HK-2 (cell line): Measurements from ENCODE around the gene DCTD.

Source experiments
- DNase-seq: peaks from one replicate; pipeline ENCODE4 v3.0.0-alpha.2; 2018; ENCODE audit not compliant: unreplicated experiment

The DCTD gene

DNA sequence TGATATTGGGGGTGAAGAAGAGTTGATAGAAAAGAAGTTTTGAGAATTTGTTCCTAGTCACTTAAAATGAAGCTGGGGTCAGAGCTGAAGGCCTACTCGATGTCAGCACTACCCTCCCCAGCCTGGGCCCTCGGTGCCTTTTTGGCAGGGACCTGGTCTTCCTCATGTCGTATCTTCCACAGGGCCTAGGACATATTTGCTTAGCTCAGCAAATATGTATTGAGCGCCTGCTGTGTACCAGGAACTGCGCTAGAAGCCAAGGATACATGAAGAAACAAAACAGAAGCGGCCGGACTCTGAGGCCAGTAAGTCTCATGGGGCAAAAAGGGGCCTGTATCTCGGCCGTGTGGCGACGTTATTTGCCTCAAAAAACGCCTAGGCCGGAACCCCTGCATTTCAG lies 44.3 kb downstream of the DCTD start:
- no peak for DNase-seq

DNA sequence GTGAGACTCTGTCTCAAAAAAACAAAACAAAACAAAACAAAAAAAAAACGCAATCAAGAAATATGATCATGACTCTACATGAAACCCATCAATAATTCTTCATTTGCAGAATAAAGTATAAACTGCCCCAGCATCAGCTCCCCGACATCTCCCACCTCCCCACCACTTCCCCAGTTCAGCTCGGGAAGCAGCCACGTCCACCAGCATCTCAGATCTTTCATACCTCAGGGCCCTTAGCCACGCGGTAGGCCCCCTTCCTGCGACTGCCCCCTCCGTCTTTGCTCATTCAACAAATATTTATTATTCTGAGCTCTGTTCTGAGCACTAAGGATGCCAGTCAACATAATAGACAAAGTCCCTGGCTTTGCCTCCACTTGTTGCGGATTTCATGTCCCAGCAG lies 45.6 kb downstream of the DCTD start:
- DNase-seq, result no peak

DNA sequence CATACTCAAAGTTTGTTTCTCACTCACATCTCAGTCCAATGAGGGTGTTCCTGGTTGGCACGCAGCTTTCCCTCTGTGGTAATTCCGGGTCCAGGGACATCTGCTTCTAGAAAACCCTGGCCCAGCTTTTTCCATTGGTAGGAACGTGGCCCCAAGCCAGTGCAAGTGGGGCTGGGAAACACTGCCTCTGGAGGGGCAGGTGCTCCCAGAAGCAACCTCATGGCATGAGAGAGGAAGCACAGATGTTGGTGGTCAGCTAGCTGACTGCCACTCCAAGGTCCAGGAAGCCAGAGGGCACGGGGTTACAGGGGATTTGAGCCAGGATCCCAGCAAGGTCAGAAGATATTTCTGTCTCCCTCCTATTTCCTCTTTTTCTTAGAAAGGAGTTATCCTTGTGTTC lies 47.5 kb downstream of the DCTD start:
- DNase-seq, result no peak

DNA sequence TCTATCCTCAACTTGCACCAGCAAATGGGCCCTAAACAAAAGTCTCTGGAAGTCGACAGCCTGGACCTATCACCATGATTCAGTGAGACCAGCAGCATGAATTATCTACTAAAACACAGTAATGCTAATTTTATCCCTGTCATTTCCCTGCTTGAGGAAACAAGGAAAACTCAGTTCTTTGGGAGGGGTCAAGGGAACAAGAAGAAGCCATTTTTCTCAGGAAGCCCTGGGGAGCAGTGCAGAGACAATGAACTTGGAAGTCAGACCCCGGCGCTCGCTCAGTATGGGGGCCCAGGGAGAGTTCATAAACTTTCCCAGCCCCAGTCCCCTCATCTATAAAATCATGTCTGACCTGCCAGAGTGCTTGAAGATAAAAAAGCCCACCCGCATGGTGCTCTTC lies 50.4 kb downstream of the DCTD start:
- no peak for DNase-seq

DNA sequence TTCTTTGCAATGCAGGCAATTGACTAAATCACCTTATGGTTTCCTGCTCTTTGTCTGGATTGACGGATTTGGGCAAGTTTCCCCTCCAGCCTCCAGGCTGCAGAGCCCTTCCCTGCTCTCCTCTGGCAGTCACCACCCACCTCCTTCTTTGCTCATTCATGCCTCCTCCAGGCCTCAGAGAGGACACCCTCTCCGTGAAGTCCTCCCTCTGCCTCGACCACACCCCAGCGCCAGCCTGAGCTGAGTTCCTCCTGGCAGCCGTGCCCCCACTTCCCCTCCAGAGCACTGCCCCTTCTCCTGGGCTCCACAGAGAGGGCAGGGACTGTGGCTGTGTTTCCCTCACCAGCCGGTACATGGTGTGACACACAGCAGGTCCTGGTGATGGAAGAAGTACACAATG lies 53.7 kb downstream of the DCTD start:
- no peak for DNase-seq

DNA sequence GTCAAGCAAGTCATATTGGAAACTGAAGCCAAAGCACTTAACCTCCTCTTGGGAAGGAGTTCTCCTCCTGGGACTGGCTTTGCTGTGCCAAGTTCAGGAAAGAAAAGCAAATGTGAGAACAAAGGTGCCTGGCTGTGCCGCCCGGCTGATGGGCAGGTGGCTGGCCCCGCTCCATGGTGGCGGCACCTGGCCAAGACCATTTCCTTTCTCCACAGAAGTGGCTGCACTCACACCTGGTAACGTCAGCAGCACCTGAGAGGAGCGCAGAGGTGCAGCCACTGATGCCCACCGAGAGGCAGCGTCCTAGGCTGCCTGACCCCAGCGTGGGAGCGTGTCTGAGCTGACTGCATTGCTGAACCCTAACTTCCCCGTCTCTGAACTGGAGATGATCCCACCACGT lies 54.3 kb downstream of the DCTD start:
- no peak for DNase-seq

DNA sequence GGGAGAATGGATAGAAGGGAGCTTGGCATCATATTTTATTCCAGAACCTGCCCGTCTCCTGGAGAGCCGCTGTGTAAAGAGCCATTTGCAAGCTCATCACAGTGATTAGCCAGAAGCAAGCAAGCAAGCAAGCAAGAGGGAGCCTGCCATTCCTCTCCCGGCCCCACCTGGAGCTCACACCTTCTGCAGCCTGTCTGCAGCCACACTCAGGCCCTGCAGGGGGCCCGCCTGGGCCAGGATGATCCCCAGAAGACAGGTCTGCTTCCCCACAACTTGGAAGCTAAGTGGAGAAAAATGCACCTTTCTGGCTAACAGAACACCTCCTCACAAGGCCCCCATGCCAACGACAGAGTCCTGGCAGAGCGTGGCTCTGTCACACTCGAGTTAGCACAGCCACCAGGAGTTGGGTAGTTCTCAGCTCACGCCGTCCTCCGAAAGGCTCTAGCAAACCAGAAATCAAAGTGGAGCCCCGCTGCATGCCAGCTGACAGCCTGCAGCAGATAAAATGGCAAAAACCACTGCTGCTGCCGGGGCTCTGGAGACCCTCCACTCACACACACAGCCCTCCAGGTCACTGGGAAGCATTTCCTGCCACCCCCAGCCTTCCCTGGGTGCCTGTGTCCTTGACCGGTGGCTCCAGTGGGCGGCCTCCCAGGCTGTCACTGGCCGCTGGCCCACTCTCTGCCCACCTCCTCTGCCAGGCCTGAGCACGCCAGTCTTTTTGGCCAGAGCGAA lies 54.9 kb downstream of the DCTD start:
- DNase-seq, result no peak

DNA sequence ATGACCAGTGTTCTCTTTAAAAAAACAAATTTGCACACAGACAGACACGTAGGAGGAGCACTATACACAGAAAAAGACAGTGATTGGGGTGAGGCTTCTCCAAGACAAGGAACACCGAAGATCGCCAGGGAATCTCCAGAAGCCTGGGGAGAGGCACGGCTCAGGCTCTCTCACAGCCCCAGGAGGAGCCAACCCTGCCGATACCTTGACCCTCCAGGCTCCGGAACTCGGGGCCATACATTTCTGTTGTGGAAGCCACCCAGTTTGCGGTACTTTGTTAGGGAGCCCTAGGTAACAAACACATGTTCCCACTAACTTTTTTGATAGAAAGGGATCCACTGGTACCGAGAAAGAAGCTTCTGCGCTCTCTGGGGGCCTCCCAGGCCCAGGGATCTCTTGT lies 55.8 kb downstream of the DCTD start:
- no peak for DNase-seq

DNA sequence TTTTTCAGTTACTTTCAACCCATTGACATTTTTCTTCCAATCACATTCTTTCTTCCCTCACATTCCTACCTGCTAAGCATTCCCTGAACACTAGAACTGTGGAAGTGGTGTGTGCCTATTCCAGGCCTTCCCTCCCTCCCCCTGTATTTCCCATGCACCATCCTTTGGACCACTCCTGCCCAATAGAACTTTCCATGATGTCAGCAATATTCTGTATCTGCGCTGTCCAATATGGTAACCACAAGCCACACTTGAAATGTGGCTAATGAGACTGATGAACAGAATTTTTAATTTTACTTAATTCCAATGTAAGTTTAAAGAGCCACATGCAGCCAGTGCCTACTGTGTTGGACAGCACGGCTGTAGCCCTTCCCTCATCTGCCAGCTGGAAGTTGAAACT lies 57.5 kb downstream of the DCTD start:
- DNase-seq, result no peak

DNA sequence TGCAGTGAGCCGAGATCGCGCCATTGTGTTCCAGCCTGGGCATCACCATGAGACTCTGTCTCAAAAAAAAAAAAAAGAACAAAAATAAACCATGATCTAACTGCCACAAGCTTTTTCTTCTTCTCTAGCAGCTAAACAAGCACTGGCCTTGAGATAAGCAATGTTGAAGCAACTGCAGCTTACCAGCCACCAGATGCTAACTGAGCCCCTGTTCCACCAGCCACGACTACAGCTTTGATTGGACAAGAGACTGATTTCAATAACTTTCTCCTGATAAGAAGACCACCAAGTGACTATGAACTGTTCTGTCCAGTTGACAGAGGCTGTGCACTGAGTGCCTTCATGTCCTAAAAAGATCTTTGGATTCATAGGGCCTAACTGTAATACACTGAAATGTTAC lies 58.5 kb downstream of the DCTD start:
- no peak for DNase-seq

DNA sequence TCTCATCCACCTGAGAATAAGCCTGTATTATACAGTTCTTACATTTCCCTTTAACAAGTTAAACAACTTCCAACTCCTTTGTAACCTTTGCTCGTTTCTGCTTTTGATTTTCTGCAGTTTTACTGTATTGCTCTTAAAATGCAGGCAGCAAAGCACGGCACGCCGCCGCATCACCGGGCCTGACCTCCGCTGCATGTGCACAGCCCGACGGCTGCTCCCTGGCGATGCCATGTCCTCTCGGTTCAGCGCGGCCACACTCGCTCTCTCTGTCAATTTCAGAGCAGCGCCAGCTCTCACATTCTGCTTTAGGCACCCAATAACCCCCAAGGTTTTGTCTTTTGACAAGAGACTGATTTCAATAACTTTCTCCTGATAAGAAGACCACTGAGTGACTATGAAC lies 60.3 kb downstream of the DCTD start:
- no peak for DNase-seq

DNA sequence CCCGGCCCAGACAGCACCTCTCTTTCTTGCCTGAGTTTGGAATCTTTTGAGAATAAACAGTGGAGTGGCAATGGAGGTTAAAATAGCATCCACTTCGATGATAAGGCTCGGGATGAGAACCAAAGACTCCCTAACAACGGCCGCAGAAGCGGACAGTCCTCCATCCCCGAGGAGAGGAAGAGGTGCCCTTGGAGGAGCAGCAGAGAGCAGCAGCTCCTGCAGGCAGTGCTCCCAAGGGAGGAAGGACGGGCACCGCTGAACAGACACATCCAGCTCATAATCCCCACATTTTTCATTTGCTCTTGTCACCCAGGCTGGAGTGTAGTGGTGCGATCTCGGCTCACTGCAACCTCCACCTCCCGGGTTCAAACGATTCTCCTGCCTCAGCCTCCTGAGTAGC lies 61.3 kb downstream of the DCTD start:
- DNase-seq, result no peak

DNA sequence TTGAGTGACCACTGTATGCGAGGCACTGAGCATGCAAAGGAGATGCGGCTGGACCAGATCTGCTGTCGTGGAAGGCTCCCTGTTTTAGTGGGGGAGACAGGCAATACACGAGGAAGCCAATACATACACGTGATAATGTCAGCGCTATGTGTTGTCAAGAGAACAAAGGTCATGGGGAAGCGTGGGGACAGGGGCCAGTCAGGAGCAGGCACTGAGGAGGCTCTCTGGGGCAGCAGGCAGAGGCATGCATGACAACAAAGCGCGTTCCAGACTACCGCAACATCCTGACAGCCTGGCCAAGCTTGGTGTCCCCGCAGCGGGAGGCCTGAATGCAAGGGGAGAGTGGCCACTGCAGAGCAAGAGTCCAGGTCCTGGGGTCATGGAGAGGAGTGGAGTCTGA lies 61.9 kb downstream of the DCTD start:
- no peak for DNase-seq

DNA sequence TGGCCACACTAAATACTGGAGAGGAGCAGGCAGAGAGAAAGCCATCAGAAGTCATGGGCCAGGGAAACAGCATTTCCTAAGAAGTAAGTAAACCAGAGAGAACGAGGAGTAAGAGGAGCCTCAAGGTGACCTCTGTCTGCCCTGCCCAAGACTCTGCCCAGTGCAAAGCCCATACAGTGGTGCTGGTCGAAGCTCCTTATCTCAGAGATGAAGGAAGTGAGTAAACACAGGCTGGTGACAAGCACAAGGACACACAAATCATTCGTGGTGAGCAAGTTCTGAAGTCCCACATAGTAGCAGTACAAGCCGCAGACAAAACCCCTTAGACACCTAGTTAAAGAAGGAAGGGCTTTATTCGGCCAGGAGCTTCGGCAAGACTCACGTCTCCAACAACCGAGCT lies 62.7 kb downstream of the DCTD start:
- no peak for DNase-seq

DNA sequence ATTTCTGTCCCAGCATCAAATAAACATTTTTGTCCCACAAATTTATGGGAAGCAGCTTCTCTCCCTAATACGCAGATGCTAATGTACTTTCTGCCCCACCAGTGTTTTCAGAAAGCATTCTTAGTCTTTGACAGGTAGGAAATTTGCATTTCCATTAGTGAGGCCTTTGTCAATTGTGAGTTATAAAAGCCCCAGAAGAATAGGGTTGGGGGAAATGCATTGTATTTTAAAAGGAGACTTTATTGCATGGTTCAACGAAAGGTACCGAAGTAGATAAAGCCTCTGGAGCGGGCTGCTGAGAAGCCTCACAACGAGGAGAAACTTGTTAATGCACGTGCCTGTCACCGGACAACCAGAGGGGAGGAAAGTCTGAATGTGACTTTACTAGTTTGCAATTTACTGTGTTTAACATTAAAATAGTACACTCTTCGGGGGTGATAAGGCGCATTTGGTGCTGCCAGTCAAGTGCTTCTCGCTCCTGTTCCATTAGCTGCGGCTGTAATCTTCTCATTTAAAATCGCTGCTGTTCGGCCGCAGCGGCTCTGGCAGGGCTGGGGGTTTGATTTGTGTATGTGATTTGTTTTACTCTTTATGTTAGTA lies 63.4 kb downstream of the DCTD start:
- DNase-seq, result no peak

DNA sequence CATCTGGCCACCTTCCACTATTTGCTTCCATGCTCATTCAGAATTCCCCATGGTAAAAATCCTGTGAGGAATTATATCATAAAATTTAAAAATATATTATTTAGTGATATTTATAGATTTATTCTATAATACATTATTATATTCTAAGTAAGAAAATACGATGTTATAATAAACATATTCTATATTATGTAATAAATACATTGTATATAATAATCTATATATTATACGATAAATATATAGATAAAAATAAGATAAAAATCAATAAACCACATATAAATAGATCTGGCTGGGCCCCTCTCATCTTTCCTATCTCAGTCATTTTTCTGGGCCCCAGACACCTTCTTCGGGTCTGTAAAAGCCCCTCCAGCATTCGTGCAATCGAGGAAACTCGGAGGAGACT lies 68.5 kb downstream of the DCTD start:
- DNase-seq, result no peak

DNA sequence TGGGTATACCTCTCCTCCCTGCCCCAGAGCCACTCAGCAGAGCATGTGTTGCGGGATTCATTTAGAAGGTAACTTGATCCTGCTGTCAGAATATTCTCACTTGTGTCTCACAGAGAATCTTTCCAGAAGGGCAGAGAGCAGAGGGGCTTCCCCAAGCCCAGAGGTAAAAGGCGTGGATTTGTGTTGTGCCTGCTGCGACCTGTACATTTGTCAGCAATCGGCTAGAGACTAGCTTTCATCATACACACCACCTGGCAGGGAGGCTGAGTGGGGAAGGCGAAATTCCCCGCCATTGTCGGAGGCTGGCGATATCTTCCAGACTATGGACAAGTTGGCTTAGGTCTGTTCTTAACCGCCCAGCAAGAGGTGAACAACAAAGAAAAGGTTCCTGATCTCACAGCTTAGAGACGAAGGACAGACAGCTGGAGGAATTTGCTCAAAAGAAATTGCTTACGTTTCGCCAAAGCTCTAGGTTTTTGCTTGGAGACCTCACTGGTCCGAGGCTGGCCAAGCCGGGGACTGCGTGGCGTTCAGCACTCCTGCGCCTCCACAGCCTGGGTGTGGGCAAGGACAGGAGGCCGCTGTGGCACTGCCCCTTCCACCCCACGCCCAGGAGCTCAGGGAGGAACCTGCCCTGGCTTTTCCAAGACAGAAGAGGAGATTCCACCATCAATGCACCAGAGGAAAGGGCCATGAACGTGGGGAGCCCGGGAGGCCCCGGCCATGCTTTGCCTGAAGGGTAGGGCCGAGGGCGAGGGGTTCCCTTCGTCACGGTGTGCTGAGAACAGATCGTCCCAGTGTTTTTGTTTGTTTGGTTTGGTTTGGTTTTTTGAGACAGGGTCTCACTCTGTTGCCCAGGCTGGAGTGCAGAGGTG lies 69.4 kb downstream of the DCTD start:
- DNase-seq, result no peak

DNA sequence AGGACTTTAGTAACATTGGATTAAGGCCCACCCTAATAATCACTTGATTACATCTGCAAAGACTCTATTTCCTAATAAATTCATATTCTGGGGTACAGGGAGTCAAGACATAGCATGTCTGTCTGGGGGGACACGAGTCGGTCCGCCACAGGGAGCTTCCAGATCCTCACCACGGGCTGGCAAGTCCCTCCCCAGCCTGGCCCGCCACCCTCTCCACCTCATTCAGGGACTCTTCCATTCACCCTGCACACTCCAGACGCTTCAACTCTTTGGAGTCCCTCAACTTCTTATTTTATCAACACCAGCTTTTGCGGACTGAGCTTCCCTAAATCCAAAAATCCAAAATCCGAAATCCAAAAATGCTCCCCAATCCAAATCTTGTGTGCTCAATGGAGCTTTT lies 71.2 kb downstream of the DCTD start:
- no peak for DNase-seq

DNA sequence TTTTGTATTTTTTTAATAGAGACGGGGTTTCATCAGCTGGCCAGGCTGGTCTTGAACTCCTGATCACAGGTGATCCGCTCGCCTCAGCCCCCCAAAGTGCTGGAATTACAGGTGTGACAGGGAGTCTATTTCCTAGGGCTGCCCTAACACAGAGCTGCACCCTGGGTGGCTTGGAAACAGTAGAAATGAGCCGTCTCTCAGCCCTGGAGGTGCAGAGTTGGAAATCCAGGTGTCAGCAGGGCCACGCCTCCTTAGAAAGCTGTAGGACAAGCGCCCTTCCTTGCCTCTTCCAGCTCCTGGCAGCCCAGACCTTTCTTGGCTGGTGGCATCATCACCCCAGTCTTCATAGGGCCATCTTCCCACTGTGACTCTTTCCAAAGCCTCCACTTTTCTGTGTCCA lies 71.6 kb downstream of the DCTD start:
- no peak for DNase-seq

DNA sequence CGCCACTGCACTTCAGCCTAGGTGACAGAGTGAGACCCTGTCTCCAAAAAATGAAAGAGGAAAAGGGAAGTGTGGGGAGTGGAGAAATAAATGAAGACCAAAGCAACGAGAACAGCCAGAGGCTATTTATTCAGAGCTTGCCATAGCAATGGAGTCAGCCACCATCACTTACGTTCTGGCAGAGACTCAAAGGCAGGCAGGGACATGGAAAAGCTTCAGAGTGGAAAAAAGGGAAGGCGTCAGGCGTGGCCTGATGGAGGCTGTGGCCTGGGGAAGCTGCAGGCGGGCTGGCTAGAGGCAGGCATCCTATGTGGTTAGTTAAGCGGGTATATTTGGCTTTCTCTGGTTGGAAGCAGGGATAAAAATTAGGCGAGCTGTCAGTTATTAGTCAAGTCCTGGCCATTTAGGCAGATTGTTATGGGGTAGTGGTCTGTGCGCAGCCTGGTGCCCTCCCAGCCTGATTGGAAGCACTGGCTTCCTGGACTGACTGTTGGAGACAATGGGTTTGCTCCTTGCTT lies 73.3 kb downstream of the DCTD start:
- no peak for DNase-seq

DNA sequence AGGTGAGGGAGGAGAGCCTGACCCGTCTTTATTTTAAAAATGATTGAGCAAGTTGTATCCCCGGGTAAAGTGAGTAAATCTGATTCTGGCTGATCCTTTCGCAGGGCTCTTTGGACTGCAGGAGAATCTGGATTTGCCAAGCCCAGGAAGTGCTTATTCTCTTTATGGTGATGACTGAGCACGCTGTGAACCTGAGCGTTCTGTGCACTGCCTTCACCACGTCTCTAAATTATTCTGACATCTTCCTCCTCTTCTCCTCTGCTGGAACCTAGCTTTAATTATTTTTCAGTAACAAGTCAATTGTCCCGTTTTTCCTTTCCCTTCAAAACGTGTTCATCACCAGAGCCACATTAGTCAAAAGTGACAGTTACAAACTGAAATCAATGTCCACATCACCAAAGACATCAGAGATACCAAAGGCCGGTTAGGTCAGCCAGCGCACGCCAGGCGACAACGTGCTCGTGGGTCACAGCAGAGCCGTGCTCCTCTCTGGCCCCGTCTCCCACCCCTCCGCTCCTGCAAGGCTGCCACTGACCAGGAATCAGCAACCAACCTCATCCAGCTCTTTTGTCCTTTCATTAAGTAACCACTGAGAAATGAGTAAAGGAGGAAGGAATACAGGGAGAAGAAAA lies 74.3 kb downstream of the DCTD start:
- no peak for DNase-seq

DNA sequence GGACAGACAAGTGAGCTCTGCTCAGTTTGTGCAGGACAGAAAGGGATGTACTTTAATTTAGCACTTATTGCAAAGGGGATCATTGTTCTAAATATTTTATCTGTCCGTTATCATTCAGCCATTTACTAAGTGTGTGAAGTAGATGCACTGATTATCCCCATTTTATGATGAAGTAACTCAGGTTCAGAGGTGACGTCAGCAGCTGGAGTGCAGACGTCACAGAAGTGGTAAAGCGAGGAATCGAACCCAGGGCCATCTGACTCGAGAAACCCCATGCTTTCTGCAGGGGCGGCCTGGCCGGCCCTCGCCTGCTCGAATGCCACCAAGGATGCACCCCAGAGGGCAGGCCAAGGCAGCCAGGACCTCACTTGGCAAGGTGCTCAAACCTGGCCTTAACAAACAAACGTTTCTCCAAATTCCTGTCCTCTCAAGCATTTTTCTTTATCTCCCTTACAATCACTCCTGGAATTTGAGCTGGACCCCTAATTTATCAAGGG lies 75.0 kb downstream of the DCTD start:
- no peak for DNase-seq
